Activated naive CD8-positive, alpha-beta T cell treated with anti-CD3 and anti-CD28 coated beads, Interleukin-2, amount 50 U/mL, for 16 hours (primary cell): ENCODE results near the gene CD68.

ENCODE experiments used
- DNase-seq: peaks from one replicate; pipeline ENCODE4 v3.0.0-alpha.2; 2020; ENCODE audit warnings: low read depth, low spot score

The CD68 gene

DNA sequence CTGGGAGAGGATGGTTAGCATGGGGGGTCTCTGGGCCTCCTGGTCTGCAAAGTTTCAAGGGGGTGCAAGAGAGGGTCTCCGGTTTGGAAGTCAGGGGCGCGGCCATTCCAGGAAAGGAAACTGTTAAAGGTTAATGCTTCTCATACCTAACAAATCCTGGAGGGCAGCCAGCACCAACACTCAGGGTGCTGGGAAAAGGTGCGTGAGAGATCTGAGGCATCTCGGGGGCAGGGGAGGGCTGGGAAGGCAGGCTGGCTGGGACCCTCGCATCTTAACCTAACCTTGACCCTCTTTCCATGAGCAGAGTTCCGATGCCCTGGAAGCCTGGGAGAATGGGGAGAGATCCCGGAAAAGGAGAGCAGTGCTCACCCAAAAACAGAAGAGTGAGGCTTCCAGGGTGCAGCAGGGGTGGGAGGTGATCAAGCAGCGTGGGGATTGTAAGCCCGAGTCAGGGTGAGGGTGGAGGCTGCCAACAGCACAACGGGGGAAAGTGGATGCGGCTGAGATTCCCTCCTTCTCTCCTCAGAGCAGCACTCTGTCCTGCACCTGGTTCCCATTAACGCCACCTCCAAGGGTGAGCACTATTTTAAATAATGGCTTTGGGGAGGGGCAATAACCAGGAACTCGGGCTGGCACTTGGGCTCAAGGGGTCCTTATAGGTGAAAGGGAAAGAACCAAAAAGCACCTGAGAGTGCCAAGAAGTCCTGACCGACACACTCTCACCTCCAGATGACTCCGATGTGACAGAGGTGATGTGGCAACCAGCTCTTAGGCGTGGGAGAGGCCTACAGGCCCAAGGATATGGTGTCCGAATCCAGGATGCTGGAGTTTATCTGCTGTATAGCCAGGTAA lies 19.9 kb upstream of the CD68 start:
- DNase-seq = no peak

- no peak for DNase-seq
Measured at GRCh38 chr17:7560172-7561027, 19.0 kb upstream of the CD68 start.

DNA sequence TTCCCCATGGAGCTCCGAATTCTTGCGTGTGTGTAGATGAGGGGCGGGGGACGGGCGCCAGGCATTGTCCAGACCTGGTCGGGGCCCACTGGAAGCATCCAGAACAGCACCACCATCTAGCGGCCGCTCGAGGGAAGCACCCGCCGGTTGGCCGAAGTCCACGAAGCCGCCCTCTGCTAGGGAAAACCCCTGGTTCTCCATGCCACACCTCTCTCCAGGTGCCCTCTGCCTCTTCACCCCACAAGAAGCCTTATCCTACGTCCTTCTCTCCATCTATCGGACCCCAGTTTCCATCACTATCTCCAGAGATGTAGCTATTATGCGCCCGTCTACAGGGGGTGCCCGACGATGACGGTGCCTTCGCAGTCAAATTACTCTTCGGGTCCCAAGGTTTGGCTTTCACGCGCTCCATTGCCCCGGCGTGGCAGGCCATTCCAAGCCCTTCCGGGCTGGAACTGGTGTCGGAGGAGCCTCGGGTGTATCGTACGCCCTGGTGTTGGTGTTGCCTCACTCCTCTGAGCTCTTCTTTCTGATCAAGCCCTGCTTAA lies 18.3 kb upstream of the CD68 start:
- DNase-seq = peak; percentile 66

DNA sequence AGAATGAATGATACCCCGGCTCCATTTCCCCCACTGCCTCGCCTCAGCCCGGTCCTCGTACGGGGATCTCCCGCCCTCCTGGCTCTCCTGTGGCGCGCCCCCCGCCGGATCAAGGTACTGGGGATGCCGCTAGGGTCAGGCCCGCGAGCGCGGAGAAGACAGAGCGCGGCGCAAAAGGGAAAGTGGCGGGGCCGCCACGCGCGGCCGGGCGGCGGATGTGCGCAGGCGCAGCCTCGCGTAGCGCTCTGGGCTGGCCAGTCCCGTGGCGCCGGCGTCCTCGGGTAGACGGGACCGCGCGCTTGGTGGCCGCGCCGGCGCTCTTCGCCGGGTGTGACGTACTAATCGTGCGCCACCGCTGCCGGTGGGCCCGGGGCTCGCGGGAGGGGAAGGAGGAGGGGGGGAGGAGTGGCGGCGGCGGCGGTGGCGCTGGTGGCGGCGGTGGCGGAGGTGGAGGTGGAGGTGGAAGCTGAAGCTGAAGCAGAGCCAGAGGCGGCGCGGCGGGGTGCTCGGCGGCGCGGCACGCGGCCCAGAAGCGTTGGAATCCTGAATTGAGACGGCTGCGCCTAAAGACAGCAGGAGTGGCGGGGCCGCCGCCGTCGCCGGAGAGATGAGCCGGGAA lies 17.7 kb upstream of the CD68 start, which contains the start of gene SENP3:
Gene SENP3 (plus strand): TSS at position 331 of the 619 bp plus-strand sequence. CDS start 1,158 bp downstream, outside the sequence.
- peak; percentile 79 for DNase-seq

DNA sequence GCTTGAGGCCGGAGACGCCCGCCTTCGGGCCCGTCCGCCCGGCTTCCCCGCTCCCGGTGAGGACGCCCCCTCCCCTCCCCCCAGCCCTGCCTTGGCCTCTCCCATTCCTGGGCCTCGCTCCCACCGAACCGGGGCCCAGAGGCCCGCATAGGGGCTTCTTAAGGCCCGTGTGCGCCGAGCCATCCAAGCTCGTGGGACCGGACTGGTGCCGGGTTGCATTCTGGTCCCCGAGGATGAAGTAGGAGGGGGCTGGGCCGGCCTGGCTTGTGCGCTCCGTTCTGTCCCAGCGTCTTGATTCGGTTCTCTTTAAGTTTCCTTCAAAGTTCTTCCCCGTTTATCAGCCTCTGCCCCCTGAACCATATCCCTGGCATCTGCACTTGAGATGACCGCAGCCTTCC lies 17.2 kb upstream of the CD68 start:
- DNase-seq = no peak

DNA sequence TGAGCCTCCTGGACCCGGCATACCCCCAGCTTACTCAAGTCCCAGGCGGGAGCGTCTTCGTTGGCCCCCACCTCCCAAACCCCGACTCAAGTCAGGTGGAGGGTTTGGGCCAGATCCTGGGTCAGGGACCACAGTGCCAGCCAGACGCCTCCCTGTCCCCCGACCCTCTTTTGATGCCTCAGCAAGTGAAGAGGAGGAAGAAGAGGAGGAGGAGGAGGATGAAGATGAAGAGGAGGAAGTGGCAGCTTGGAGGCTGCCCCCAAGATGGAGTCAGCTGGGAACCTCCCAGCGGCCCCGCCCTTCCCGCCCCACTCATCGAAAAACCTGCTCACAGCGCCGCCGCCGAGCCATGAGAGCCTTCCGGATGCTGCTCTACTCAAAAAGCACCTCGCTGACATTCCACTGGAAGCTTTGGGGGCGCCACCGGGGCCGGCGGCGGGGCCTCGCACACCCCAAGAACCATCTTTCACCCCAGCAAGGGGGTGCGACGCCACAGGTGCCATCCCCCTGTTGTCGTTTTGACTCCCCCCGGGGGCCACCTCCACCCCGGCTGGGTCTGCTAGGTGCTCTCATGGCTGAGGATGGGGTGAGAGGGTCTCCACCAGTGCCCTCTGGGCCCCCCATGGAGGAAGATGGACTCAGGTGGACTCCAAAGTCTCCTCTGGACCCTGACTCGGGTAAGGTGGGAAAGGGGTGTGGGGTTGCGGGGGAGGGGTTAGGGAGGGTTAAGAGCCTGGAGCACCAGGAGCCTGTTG lies 16.1 kb upstream of the CD68 start:
- no peak for DNase-seq

- DNase-seq = no peak
Measured at GRCh38 chr17:7569571-7569970, 9.9 kb upstream of the CD68 start.

DNA sequence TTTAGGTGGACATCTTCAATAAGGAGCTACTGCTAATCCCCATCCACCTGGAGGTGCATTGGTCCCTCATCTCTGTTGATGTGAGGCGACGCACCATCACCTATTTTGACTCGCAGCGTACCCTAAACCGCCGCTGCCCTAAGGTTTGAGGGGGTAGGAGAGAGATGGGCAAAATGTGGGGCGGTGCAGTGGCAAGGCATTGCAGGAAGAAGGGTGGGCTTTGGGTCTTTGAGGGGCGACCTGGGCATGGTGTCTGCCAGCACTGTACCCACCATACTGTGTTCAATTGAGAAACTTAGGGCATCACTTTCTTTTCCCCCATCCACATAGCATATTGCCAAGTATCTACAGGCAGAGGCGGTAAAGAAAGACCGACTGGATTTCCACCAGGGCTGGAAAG lies 9.1 kb upstream of the CD68 start:
- no peak for DNase-seq

- DNase-seq = no peak
Measured at GRCh38 chr17:7572338-7572587, 7.2 kb upstream of the CD68 start.

DNA sequence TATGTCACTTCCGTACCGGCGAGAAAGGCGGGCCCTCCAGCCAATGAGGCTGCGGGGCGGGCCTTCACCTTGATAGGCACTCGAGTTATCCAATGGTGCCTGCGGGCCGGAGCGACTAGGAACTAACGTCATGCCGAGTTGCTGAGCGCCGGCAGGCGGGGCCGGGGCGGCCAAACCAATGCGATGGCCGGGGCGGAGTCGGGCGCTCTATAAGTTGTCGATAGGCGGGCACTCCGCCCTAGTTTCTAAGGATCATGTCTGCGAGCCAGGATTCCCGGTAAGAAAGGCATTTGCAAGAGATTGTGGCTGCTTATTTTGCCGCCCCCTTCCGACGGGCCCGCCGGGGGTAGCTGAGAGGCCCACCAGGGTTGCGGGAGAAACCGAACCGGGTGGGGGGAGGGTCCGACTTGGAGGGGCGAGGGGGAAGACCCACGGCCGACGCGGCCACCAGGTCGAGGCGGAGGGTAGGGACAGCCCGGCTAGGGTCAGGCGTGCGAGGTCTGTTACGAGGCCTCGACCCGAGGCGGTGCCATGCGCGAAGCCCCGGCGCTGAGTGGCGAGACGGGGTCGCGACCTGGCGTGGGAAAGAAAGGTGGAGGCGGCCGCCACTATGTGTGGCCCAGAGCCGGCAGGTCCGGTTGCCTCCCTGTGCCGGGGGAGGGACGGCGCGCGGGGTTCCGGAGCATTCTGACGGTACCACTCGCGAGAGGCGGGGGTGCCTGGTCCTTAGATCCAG lies 6.7 kb upstream of the CD68 start:
- DNase-seq = peak; percentile 98

- peak; percentile 82 for DNase-seq
Measured at GRCh38 chr17:7573324-7574080, 5.9 kb upstream of the CD68 start.

GRCh38 chr17:7574176-7574953 lies 5.1 kb upstream of the CD68 start:
- no peak for DNase-seq

- no peak for DNase-seq
Measured at GRCh38 chr17:7575481-7575883, 4.0 kb upstream of the CD68 start.

GRCh38 chr17:7575959-7576358 lies 3.5 kb upstream of the CD68 start:
- DNase-seq = no peak

DNA sequence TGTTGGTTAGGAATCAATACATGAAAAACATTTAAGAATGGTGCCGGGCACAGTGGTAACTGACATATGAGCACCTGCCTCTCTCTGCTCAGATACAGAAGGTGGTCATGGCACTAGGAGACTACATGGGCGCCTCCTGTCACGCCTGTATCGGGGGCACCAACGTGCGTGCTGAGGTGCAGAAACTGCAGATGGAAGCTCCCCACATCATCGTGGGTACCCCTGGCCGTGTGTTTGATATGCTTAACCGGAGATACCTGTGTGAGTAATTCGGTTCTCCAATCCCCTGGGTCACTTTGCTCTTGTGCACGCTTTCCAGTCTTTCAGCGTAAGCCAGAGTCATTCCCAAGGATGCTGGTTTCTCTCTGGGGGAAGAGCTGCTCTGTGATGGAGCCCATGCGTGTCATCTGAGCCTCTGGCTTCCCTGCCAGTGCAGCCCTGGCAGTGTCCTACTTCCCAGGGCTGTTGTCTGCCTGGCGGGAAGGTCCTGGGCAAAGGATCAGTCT lies 3.0 kb upstream of the CD68 start:
- DNase-seq = no peak

GRCh38 chr17:7577327-7578199 lies 1.9 kb upstream of the CD68 start:
- no peak for DNase-seq

DNA sequence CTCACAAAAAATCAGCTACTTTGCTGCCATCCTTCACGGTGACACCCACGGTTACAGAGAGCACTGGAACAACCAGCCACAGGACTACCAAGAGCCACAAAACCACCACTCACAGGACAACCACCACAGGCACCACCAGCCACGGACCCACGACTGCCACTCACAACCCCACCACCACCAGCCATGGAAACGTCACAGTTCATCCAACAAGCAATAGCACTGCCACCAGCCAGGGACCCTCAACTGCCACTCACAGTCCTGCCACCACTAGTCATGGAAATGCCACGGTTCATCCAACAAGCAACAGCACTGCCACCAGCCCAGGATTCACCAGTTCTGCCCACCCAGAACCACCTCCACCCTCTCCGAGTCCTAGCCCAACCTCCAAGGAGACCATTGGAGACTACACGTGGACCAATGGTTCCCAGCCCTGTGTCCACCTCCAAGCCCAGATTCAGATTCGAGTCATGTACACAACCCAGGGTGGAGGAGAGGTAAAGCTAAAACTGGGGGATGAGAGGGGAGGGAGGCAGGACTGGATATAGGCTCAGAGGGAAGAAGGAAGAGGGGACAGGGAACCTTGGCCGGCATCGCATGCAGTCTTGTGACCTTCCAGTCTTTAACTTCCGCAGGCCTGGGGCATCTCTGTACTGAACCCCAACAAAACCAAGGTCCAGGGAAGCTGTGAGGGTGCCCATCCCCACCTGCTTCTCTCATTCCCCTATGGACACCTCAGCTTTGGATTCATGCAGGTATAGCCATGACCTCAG lies 581 bp downstream of the CD68 start:
- DNase-seq = no peak
